Suprapubic skin (tissue), 4 donors: ENCODE measurements around the gene DENND11. TPM values are rescaled to one million over a fixed set of nuclear protein-coding genes. Genes with fewer than 3 reads are reported as not detected.

Source experiments
- DNase-seq, 2 donors: peaks; one replicate each; pipeline ENCODE4 v3.0.0-alpha.2; 2019; ENCODE audit warnings: low spot score in 2 of 2
- H3K27ac ChIP-seq: fragments of 200-600 bp; sonication (generic); one replicate; pipeline ENCODE4 v1.5.1; 2019
- H3K27me3 ChIP-seq: fragments of 200-600 bp; sonication (generic); one replicate; pipeline ENCODE4 v1.5.1; 2019
- H3K36me3 ChIP-seq: fragments of 200-600 bp; sonication (generic); one replicate; pipeline ENCODE4 v1.5.1; 2019
- H3K4me1 ChIP-seq: fragments of 200-600 bp; sonication (generic); one replicate; pipeline ENCODE4 v1.5.1; 2019
- H3K4me3 ChIP-seq: fragments of 200-600 bp; sonication (generic); one replicate; pipeline ENCODE4 v1.5.1; 2019; ENCODE audit warnings: mild to moderate bottlenecking
- H3K9me3 ChIP-seq: fragments of 200-600 bp; sonication (generic); one replicate; pipeline ENCODE4 v1.5.1; 2019
- CTCF ChIP-seq, 2 donors: fragments of 200-600 bp in 1 of 2; fragments of 450-650 bp in 1 of 2; sonication (generic) in 1 of 2; IDR thresholded peaks; one replicate each; pipeline ENCODE4 v1.5.1; 2016 to 2019; ENCODE audit warnings: antibody characterized with exemption in 2 of 2, mild to moderate bottlenecking in 1 of 2, moderate library complexity in 1 of 2
- EP300 ChIP-seq: sonication (generic); formaldehyde crosslinking; IDR thresholded peaks from one replicate; pipeline ENCODE4 v1.6.1; 2017; ENCODE audit warnings: antibody characterized with exemption
- POLR2A ChIP-seq, 2 donors: fragments of 450-650 bp; IDR thresholded peaks; one replicate each; pipeline ENCODE4 v1.6.1; 2017; ENCODE audit warnings: antibody characterized with exemption in 2 of 2, mild to moderate bottlenecking in 2 of 2, moderate library complexity in 2 of 2
- POLR2AphosphoS5 ChIP-seq, 3 donors: sonication (generic); formaldehyde crosslinking; IDR thresholded peaks; one replicate each; pipeline ENCODE4 v1.6.1; 2017; ENCODE audit warnings: antibody characterized with exemption in 3 of 3
- whole genome bisulfite sequencing: methylation state at CpG from one replicate; pipeline ENCODE4 v1.1.5; 2018; 5-methylcytosine and 5-hydroxymethylcytosine counted together
- total RNA-seq, 4 donors: library from RNA; depleted of rRNA; stranded (reverse); fragments of >200 nt; gene quantifications; one replicate each; pipeline ENCODE4 v1.1.0, GENCODE V29; 2016

Gene DENND11
- total RNA-seq, 4 donors from 2014 or later: 12.5 to 45.2 (median 17.9) TPM

- Histone ChIP-seq H3K9me3 (no peaks in the 10 kb centered on the region), H3K4me1 (peaks cover 36% of the 10 kb centered on the region), H3K36me3 (no peaks in the 10 kb centered on the region), H3K27ac (no peak overlapping the region), H3K27me3 (no peaks in the 10 kb centered on the region), H3K4me3 (no peak overlapping the region)
- WGBS: 95% methylated on average over 1 of the region's 1 CpG
- DNase-seq: no peak
- no peak for TF ChIP-seq POLR2A (IDR thresholded peaks at IDR 0.05)
- TF ChIP-seq EP300: no peak
- no peak for TF ChIP-seq POLR2AphosphoS5 (IDR thresholded peaks at IDR 0.05)
- no peak for TF ChIP-seq CTCF (IDR thresholded peaks at IDR 0.05)
Observed at GRCh38 chr7:141698247-141699015, 3.5 kb downstream of the DENND11 start.

- Histone ChIP-seq H3K9me3 (no peaks in the 10 kb centered on the region), H3K27ac (no peak overlapping the region), H3K36me3 (no peaks in the 10 kb centered on the region), H3K27me3 (no peaks in the 10 kb centered on the region), H3K4me1 (peaks cover 29% of the 10 kb centered on the region), H3K4me3 (no peak overlapping the region)
- DNase-seq: no peak
- TF ChIP-seq POLR2AphosphoS5 (IDR thresholded peaks at IDR 0.05) (no peak), CTCF (IDR thresholded peaks at IDR 0.05) (no peak), POLR2A (IDR thresholded peaks at IDR 0.05) (no peak), EP300 (no peak)
- 72% methylated on average over 10 of the region's 10 CpGs for WGBS
Observed at GRCh38 chr7:141697211-141697871, 4.6 kb downstream of the DENND11 start.

GRCh38 chr7:141696348-141696747 lies 5.6 kb downstream of the DENND11 start:
- no peaks in the 10 kb centered on the region for H3K36me3 ChIP-seq
- peaks cover 27% of the 10 kb centered on the region for H3K4me1 ChIP-seq
- H3K27me3 ChIP-seq: no peaks in the 10 kb centered on the region
- no peak for TF ChIP-seq POLR2AphosphoS5 (IDR thresholded peaks at IDR 0.05)
- TF ChIP-seq POLR2A (IDR thresholded peaks at IDR 0.05): no peak
- TF ChIP-seq EP300: no peak
- no peak for TF ChIP-seq CTCF (IDR thresholded peaks at IDR 0.05)
- H3K27ac ChIP-seq: no peak overlapping the region
- no peaks in the 10 kb centered on the region for H3K9me3 ChIP-seq
- WGBS: 58% methylated on average over 2 of the region's 2 CpGs
- H3K4me3 ChIP-seq: no peak overlapping the region
- no peak for DNase-seq

- TF ChIP-seq CTCF (IDR thresholded peaks at IDR 0.05): no peak
- no peak for TF ChIP-seq POLR2A (IDR thresholded peaks at IDR 0.05)
- TF ChIP-seq POLR2AphosphoS5 (IDR thresholded peaks at IDR 0.05): no peak
- TF ChIP-seq EP300: no peak
- DNase-seq: no peak
- H3K9me3 ChIP-seq: no peaks in the 10 kb centered on the region
- no peak overlapping the region for H3K27ac ChIP-seq
- H3K4me3 ChIP-seq: no peak overlapping the region
- WGBS: 93% methylated on average over 4 of the region's 6 CpGs
- no peaks in the 10 kb centered on the region for H3K27me3 ChIP-seq
- peaks cover 22% of the 10 kb centered on the region for H3K4me1 ChIP-seq
- H3K36me3 ChIP-seq: no peaks in the 10 kb centered on the region
Observed at GRCh38 chr7:141695803-141696289, 6.1 kb downstream of the DENND11 start.

- no peaks in the 10 kb centered on the region for H3K27me3 ChIP-seq
- H3K9me3 ChIP-seq: no peaks in the 10 kb centered on the region
- WGBS: 86% methylated on average over 3 of the region's 3 CpGs
- H3K4me3 ChIP-seq: no peak overlapping the region
- no peaks in the 10 kb centered on the region for H3K36me3 ChIP-seq
- H3K4me1 ChIP-seq: peaks cover 4% of the 10 kb centered on the region
- TF ChIP-seq POLR2A (IDR thresholded peaks at IDR 0.05) (no peak), POLR2AphosphoS5 (IDR thresholded peaks at IDR 0.05) (no peak), CTCF (IDR thresholded peaks at IDR 0.05) (no peak), EP300 (no peak)
- no peak for DNase-seq
- H3K27ac ChIP-seq: no peak overlapping the region
Observed at GRCh38 chr7:141693082-141693481, 8.9 kb downstream of the DENND11 start.
